WTC11 (cell line): ENCODE measurements around the gene VPS4A. TPM values are rescaled to one million over a fixed set of nuclear protein-coding genes. Genes with fewer than 3 reads are reported as not detected.

ENCODE experiments used
- ATAC-seq: fragments of 200-7000 bp; cut with Tn5 transposase; 2 replicates; pipeline ENCODE4 v1.10.0; 2021; ENCODE audit warnings: mild to moderate bottlenecking, moderate library complexity
- CTCF ChIA-PET: fragments of 300-600 bp; sonication (Branson Sonifier 250); formaldehyde crosslinking; loops from one replicate; lab custom pipeline; 2021; ENCODE audit warnings: antibody characterized with exemption; lab: Charles Lee
- POLR2A ChIA-PET: fragments of 350-600 bp; sonication (Branson Sonifier 250); formaldehyde crosslinking; loops from one replicate; lab custom pipeline; 2021; ENCODE audit warnings: antibody characterized with exemption; lab: Charles Lee
- DNase-seq: peaks from one replicate; pipeline ENCODE4 v3.0.0; 2021; ENCODE audit warnings: low spot score
- H3K27ac Mint-ChIP-seq: 2 replicates; pipeline ENCODE4 v1.8.0; 2021; ENCODE audit warnings: mixed read lengths
- H3K27me3 Mint-ChIP-seq: 2 replicates; pipeline ENCODE4 v1.8.0; 2021; ENCODE audit warnings: low read depth, mild to moderate bottlenecking, moderate library complexity, mixed read lengths
- H3K36me3 Mint-ChIP-seq: 2 replicates; pipeline ENCODE4 v1.8.0; 2021; ENCODE audit warnings: mixed read lengths
- H3K4me1 Mint-ChIP-seq: 2 replicates; pipeline ENCODE4 v1.8.0; 2022; ENCODE audit warnings: mixed read lengths
- H3K4me3 Mint-ChIP-seq: 2 replicates; pipeline ENCODE4 v1.8.0; 2021; ENCODE audit warnings: mild to moderate bottlenecking, moderate library complexity, mixed read lengths
- H3K9me3 Mint-ChIP-seq: 2 replicates; pipeline ENCODE4 v1.8.0; 2021; ENCODE audit warnings: mixed read lengths
- AR ChIP-seq: fragments of 250-450 bp; sonication (Bioruptor Pico); IDR thresholded peaks from 2 replicates; pipeline ENCODE4 v1.9.0; 2021; ENCODE audit warnings: mild to moderate bottlenecking
- ATF3 ChIP-seq: sonication (generic); formaldehyde crosslinking; conservative IDR thresholded peaks from 2 replicates; pipeline ENCODE4 v1.8.1; 2022; ENCODE audit warnings: mild to moderate bottlenecking, missing genetic modification reagents
- CBFB ChIP-seq: sonication (generic); formaldehyde crosslinking; IDR thresholded peaks from 2 replicates; pipeline ENCODE4 v1.8.1; 2022; ENCODE audit warnings: mild to moderate bottlenecking, low read depth, missing genetic modification reagents
- CREB1 ChIP-seq: sonication (generic); formaldehyde crosslinking; IDR thresholded peaks from 2 replicates; pipeline ENCODE4 v1.8.0; 2023; ENCODE audit warnings: mild to moderate bottlenecking, missing genetic modification reagents
- E2F1 ChIP-seq: sonication (generic); formaldehyde crosslinking; IDR thresholded peaks from 2 replicates; pipeline ENCODE4 v1.8.0; 2022; ENCODE audit warnings: mild to moderate bottlenecking, missing genetic modification reagents
- ELF4 ChIP-seq: sonication (generic); formaldehyde crosslinking; IDR thresholded peaks from 2 replicates; pipeline ENCODE4 v1.8.1; 2022; ENCODE audit warnings: low read depth, mild to moderate bottlenecking, moderate library complexity, missing genetic modification reagents
- EMX1 ChIP-seq: fragments of 250-450 bp; sonication (Bioruptor Pico); IDR thresholded peaks from 2 replicates; pipeline ENCODE4 v1.8.0; 2021; ENCODE audit warnings: mild to moderate bottlenecking
- ERG ChIP-seq: fragments of 250-450 bp; sonication (Bioruptor Pico); IDR thresholded peaks from 2 replicates; pipeline ENCODE4 v1.8.0; 2021; ENCODE audit warnings: mild to moderate bottlenecking
- ESRRA ChIP-seq: sonication (generic); formaldehyde crosslinking; IDR thresholded peaks from 2 replicates; pipeline ENCODE4 v1.8.1; 2022; ENCODE audit warnings: mild to moderate bottlenecking, missing genetic modification reagents, borderline replicate concordance
- ETV6 ChIP-seq: sonication (generic); formaldehyde crosslinking; IDR thresholded peaks from 2 replicates; pipeline ENCODE4 v1.8.1; 2022; ENCODE audit warnings: mild to moderate bottlenecking, missing genetic modification reagents
- FOXK1 ChIP-seq: sonication (generic); formaldehyde crosslinking; IDR thresholded peaks from 2 replicates; pipeline ENCODE4 v1.8.0; 2022; ENCODE audit warnings: mild to moderate bottlenecking, moderate library complexity, missing genetic modification reagents
- GABPB1 ChIP-seq: sonication (generic); formaldehyde crosslinking; IDR thresholded peaks from 2 replicates; pipeline ENCODE4 v1.8.1; 2023; ENCODE audit warnings: mild to moderate bottlenecking, missing genetic modification reagents
- OVOL2 ChIP-seq: fragments of 250-450 bp; sonication (Bioruptor Pico); IDR thresholded peaks from 2 replicates; pipeline ENCODE4 v1.9.0; 2021; ENCODE audit warnings: mild to moderate bottlenecking, borderline replicate concordance
- RELA ChIP-seq: sonication (generic); formaldehyde crosslinking; IDR thresholded peaks from 2 replicates; pipeline ENCODE4 v1.8.1; 2022; ENCODE audit warnings: missing genetic modification reagents, mild to moderate bottlenecking, borderline replicate concordance
- RORB ChIP-seq: fragments of 250-450 bp; sonication (Bioruptor Pico); IDR thresholded peaks from 2 replicates; pipeline ENCODE4 v1.9.0; 2021; ENCODE audit warnings: mild to moderate bottlenecking
- SMAD3 ChIP-seq: sonication (generic); formaldehyde crosslinking; IDR thresholded peaks from 2 replicates; pipeline ENCODE4 v1.8.0; 2022; ENCODE audit warnings: missing genetic modification reagents, mild to moderate bottlenecking, borderline replicate concordance
- USF2 ChIP-seq: sonication (generic); formaldehyde crosslinking; IDR thresholded peaks from 2 replicates; pipeline ENCODE4 v1.8.1; 2023; ENCODE audit warnings: mild to moderate bottlenecking, missing genetic modification reagents, moderate library complexity
- ZNF138 ChIP-seq: sonication (generic); formaldehyde crosslinking; conservative IDR thresholded peaks from 2 replicates; pipeline ENCODE4 v1.8.1; 2022; ENCODE audit warnings: mild to moderate bottlenecking, moderate library complexity, missing genetic modification reagents
- ZNF396 ChIP-seq: fragments of 250-450 bp; sonication (Bioruptor Pico); IDR thresholded peaks from 2 replicates; pipeline ENCODE4 v1.8.0; 2021; ENCODE audit warnings: mild to moderate bottlenecking, moderate library complexity, borderline replicate concordance
- ZNF425 ChIP-seq: fragments of 250-450 bp; sonication (Bioruptor Pico); conservative IDR thresholded peaks from 2 replicates; pipeline ENCODE4 v1.9.0; 2021; ENCODE audit warnings: mild to moderate bottlenecking
- ZNF532 ChIP-seq: fragments of 250-450 bp; sonication (Bioruptor Pico); IDR thresholded peaks from 2 replicates; pipeline ENCODE4 v1.9.0; 2021; ENCODE audit warnings: mild to moderate bottlenecking, borderline replicate concordance
- ZNF671 ChIP-seq: fragments of 250-450 bp; sonication (Bioruptor Pico); IDR thresholded peaks from 2 replicates; pipeline ENCODE4 v1.8.0; 2021; ENCODE audit warnings: mild to moderate bottlenecking
- ZSCAN18 ChIP-seq: fragments of 250-450 bp; sonication (Bioruptor Pico); IDR thresholded peaks from 2 replicates; pipeline ENCODE4 v2.1.2; 2022; ENCODE audit warnings: mild to moderate bottlenecking, moderate library complexity
- total RNA-seq: library from RNA; stranded (reverse); gene quantifications from 3 replicates; pipeline ENCODE4 v1.2.3, GENCODE V29; 2021

Gene VPS4A
- total RNA-seq, 1 experiment from 2014 or later, result 28.3 TPM

GRCh38 chr16:69277413-69277812, 33.7 kb upstream of the VPS4A start (continued):
- TF ChIP-seq ESRRA (CRISPR knock-in tag) (no peak), ZNF671 (CRISPR knock-in tag) (no peak), RELA (no peak), SMAD3 (CRISPR knock-in tag) (no peak), ZNF396 (CRISPR knock-in tag) (no peak)
- TF ChIP-seq, all 79 proteins: peak for 0

GRCh38 chr16:69283851-69284250, 27.3 kb upstream of the VPS4A start:
- Mint-ChIP-seq H3K27ac (no peak overlapping the region), H3K4me3 (no peak overlapping the region)
- DNase-seq, result no peak
- no peak for TF ChIP-seq CBFB
- TF ChIP-seq E2F1 (CRISPR knock-in tag), result no peak
- TF ChIP-seq ZNF532 (CRISPR knock-in tag), result no peak
- TF ChIP-seq ETV6 (CRISPR knock-in tag), result no peak
- TF ChIP-seq ZNF138 (CRISPR knock-in tag), result no peak
- no peak for TF ChIP-seq ELF4
- no peak for TF ChIP-seq ATF3 (CRISPR knock-in tag)
- no peak for TF ChIP-seq FOXK1 (CRISPR knock-in tag)
- TF ChIP-seq CREB1 (CRISPR knock-in tag), result no peak
- TF ChIP-seq OVOL2 (CRISPR knock-in tag), result no peak
- no peak for TF ChIP-seq ERG (CRISPR knock-in tag)
- no peak for TF ChIP-seq ZNF425
- no peak for TF ChIP-seq EMX1 (CRISPR knock-in tag)
- no peak for TF ChIP-seq GABPB1 (CRISPR knock-in tag)
- no peak for TF ChIP-seq ZSCAN18
- TF ChIP-seq AR (CRISPR knock-in tag), result no peak
- no peak for TF ChIP-seq USF2 (CRISPR knock-in tag)
- TF ChIP-seq RORB (CRISPR knock-in tag), result no peak

More at GRCh38 chr16:69283851-69284250, 27.3 kb upstream of the VPS4A start:
- H3K36me3 Mint-ChIP-seq, result peaks cover 14% of the 10 kb centered on the region; the same call in 1 of the 2 replicates
- 0 out of 2 replicates have a peak, but pooled peaks cover 3% of the 10 kb centered on the region for H3K9me3 Mint-ChIP-seq
- ChIA-PET POLR2A (no interaction called here), CTCF (interaction anchor here (0.7 kb wide), 1 partner anchor 134 kb away, joined by 3 read pairs; no protein-coding TSS in a partner anchor)
- no peak for ATAC-seq
- no peaks in the 10 kb centered on the region for H3K27me3 Mint-ChIP-seq
- H3K4me1 Mint-ChIP-seq, result no peaks in the 10 kb centered on the region
